NCI-H187 (cell line): Measurements from ENCODE around the gene PRR23E.

Experiments used
- DNase-seq, 2 experiments: peaks; one replicate each; lab custom pipeline; 2025; lab: John Stamatoyannopoulos, UW

The PRR23E gene

GRCh38 chr3:127165036-127165435 lies 27.9 kb upstream of the PRR23E start:
- no peak for DNase-seq

GRCh38 chr3:127165694-127166485 lies 27.0 kb upstream of the PRR23E start:
- DNase-seq = no peak

GRCh38 chr3:127166501-127167065 lies 26.3 kb upstream of the PRR23E start:
- no peak for DNase-seq

- no peak for DNase-seq
These were observed 25.5 kb upstream of the PRR23E start for GRCh38 chr3:127167315-127168043.

- no peak for DNase-seq
These were observed 24.7 kb upstream of the PRR23E start for GRCh38 chr3:127168271-127168670.

DNA sequence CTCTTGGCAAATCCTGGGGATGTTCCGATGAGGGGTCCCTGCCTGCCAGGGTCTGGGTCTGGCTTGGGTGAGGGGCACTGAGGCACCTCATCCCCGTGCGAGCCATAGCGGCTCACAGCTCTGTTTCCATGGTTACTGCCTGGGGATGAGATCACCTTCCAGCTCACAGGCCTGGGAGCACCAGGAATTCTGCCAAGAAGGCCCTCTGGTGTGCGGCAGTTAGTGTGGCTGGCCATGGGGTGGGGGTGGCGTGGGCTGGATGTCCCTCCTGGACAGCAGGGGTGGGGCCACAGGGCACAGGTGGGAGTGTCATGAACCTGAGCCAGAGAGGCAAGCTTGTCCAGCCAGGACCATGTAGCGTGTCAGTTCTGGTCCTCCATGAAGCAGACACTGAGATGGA lies 22.1 kb upstream of the PRR23E start:
- no peak for DNase-seq

DNA sequence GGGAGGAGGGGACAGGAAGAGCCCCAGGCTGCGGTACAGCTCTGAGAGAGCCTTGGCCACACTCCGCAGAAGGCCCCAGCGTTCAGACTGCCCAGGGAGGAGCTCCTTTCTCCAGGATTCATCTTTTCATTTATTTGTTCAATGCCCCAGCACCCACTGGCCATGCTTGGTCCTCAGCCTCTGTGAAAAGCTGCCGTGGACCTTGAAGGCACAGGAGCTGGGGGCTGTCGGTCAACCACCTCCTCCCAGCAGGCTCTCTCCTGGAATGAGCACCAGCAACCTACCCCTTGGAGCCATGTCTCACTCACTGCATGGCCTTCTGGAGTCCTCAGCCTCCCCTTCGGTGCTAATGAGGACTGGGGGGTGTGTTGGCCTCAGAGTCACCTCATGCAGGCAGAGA lies 21.6 kb upstream of the PRR23E start:
- no peak for DNase-seq

DNA sequence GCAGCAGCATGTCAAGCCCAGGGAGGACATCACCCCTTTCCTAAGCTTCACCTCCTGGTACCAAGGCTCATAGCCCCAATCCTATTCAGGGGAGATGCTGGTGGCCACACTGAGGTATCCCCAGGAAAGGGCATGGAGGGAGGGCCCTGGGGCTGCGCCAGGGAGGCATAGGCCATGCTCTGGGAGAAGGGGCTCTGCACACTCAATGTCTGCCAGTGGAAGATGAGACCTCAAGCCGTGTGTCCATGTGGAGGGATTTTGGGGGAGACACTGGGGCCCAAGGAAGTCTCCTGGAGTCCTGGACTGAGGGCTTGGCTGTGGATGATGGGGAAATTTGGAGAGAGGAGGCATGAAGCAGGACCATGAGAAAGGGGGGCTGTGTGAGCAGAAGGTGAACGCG lies 21.2 kb upstream of the PRR23E start:
- DNase-seq = no peak

- DNase-seq = no peak
These were observed 20.7 kb upstream of the PRR23E start for GRCh38 chr3:127172211-127172610.

- DNase-seq = peak; percentile 65 to 75
These were observed 20.0 kb upstream of the PRR23E start for GRCh38 chr3:127172781-127173515.

DNA sequence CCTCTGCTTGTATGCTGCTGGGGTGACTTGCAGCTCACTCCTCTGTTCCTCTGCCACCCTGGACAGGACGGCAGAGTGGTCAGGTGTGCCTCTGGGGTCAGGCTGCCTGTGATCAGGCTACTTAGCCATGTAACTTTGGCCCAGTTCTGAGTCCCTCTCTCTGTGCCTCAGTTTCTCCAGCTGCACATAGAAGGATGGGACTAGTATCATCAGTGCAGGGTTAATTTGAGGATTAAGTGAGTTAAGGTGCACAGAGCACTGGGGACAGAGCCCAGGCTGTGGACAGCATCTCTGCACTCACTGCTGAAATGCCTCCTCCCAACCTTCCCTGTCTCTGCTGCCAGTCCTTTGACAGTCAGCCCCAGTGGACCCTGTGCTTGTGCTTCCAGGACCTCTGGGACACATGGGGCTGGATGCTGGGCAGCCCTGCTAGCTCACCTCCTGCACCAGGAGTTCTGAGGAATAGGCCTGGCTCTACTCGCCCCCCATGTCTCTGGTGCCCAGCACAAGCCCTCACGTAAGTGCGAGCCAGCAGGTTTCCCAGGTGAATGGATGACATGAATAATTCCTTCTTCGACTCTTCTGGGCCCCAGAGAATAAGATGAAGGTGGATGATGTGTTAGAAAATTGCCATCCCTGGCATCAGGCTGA lies 19.3 kb upstream of the PRR23E start:
- no peak for DNase-seq

- DNase-seq = no peak
These were observed 18.6 kb upstream of the PRR23E start for GRCh38 chr3:127174284-127174683.

DNA sequence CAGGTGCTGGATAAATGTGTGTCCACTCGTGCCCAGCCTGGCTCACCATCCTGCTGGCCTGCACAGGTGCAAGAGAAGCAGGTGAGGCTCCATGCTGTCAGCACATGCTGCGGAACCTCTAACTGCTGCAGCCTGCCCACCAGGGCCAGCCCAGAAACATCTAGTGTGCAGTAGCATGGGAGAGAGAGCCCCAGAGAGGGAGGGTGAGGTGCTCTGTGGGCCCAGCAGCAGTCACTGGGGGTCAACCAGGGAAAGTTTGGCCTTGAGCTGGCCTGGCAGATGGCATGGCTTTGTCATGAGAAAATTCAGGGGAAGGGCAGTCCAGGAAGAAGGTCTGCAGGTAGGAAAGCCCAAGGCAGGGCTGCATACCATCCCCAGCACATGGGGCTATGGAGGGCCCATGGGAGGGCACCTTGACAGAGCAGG lies 18.2 kb upstream of the PRR23E start:
- DNase-seq = no peak

DNA sequence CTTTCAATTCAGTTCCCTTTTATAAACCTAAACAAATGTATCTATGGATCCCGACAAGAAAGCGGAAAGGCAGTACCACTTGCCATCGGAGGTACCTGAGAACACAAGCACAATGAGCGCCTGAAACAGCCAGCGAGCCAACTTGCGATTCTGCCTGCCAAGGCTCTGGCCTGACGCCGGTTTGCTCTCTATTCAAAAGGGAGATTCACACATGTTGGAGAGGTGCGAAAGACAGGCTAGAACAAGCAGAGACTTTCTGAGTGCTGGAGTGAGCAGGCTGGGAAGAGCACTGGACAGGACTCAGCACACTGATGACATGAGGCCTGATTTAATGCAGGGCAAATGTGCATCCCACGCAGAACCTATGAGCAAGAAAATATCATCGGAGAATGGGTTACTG lies 17.7 kb upstream of the PRR23E start:
- no peak for DNase-seq

DNA sequence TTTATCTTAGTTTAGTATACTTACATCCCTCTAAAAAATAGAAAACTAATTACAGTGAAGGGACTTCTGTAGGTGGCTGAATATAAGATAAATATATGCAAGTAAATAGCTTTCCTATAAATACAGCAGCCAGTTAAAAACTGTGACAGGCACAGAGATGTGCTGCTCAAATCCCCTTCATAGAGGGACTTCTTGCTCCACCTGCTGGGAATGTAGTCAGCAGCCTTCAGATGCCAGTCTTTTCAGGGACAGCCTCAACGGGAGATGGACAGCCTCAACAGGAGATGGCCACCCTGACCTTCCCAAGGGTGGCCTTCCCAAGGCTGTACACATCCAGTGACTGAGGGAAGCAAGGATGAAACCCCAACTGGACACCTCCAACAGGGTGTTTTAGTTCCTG lies 15.7 kb upstream of the PRR23E start:
- DNase-seq = no peak

DNA sequence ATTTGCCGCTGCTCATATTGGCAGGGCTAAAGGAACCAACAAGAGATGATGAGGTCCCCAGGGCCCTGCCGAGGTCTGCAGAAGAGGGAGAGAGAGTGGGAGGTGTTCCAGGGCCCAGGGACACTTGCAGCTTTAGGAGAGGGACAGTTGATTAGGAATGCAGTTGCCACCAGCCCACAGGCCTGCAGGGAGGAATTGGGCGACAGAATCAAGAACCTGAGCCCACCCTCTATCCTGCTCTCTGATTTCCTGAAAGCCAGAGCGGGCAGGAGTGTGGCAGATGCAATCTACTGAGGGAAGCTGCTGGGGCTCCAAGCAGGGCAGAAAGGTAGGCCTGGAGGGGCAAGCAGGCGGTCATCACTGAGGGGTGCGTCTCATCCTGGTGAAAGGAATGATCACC lies 12.1 kb upstream of the PRR23E start:
- DNase-seq = no peak

DNA sequence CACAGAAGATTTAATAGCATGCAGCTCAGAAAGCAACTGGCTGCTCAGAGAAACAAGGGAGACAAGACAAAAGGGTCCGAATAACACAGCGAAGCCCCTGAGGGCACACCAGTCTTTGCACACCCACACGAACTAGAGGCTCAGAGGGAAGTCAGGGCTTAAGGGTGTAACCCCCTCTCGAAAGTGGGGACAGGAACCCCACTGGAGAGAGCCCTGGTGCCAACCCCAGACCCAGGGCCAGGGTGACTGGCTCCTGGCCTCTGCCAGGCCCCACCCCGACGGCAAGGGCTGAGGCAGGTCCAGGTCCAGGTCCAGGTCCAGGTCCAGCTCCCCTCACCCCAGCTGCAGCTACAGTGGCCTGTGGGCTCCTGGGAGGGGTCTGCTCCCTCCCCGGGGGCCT lies 10.5 kb upstream of the PRR23E start:
- no peak for DNase-seq

DNA sequence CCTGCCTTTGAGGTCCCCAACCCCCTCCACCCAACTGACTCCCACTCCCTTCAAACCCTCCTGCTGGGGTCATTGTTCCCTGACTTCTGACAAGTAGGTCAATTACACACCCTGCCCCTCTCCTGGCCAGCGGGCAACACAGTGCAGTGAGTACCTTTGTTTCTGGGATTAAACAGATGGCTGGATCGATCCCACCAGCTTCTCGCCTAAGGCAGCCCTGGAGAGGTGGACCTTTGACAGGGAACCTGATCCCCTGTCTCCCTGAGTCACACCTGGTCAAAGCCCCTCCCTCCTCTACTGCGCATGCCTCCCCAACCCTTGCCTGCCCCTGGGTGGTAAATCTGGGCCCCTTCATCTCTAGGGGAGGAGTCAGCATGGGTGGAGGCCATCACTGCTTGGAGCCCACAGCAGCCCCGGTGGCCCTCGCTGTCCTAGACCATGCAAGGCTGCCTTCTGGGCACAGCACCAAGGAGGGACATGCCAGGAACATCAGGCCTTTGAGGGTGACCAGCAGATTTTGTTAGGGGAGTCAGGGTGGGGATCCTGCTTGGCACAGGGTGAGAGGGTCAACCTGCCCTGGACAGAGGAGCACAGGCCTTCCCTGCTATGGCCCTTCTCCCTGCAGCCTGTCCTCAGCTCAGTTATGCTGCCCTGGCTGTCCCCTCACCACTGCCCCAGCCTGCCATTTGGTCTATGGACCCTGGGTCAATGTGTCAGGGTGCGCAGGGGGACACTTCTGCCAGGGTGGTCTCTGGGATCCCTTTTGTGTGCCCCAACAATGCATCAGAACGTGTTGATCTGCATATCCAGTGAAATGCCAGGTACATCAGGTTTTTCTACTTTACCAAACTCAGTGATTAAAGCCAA lies 9.8 kb upstream of the PRR23E start:
- no peak for DNase-seq

DNA sequence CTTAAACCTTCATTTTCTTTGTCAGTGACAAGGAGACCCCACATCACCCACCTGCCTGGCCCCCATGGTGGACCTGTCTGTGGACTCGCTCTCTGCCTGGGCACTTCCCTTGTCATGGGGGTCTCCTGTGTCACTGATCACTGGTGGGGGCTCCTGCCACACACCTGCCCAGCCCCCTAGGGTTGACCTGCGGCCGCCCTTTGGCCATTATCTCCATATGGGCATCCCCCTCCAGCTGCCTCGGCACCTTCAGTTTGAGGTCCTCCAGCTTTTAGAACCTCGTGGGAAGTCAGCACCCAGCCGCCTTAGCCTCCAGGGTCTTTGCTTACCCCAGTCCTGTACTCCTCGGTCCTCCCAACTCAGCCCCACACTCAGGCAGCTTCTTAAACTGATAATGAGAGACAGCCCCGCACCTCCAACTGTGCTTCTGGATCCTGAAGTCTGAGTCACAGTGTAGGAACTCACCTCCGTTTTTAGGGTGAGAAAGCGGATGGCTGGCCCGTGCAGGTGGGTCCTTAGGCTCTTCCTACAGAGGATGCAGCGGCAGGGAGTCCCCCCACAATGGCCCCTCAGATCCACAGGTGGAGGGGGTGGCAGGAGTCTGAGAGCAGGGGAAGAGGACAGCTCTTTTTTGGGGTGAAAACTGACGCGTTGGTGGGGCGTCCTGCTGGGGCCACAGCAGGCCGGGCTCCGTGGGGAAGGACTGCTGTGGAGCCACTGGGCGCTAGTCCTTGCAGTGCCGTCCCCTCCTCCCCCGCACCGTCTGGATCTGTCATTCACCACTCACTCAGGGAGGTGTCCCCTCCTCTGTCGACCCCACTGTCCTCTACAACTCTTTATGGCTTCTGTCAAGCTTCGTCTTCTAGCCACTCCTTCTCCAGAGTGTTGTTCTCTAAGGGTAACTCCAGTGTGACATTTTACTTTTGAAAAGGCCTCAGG lies 8.7 kb upstream of the PRR23E start:
- no peak for DNase-seq

DNA sequence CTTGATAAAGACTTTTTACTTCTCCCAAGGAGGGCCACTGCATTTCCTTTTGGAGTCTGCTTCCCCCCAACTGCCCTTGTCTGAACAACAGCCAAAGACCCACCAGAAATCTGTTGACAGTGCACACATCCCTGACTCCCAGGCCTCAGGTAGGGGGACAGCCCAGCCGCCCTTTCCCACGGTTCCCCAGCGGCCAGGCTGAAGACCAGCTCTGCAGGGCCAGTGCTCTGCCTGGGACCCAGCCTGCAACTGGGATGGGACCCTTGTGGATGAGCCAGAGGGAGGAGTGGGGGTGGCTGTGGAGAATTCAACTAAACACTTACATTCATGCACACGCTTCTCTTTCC lies 8.1 kb upstream of the PRR23E start:
- no peak for DNase-seq
